GM10266 (cell line): ENCODE results near the gene MAML2.

ENCODE experiments used
- DNase-seq: peaks from one replicate; pipeline ENCODE4 v3.0.0; 2012; ENCODE audit errors: extremely low spot score
- TF ChIP-seq, protein P1 (sequence below): IDR thresholded peaks from 2 replicates; pipeline ENCODE4 v1.5.1; 2012; ENCODE audit warnings: mild to moderate bottlenecking, low read depth; ENCODE audit not compliant: control insufficient read depth, insufficient read depth; ENCODE audit errors: missing control alignments

The MAML2 gene

DNA sequence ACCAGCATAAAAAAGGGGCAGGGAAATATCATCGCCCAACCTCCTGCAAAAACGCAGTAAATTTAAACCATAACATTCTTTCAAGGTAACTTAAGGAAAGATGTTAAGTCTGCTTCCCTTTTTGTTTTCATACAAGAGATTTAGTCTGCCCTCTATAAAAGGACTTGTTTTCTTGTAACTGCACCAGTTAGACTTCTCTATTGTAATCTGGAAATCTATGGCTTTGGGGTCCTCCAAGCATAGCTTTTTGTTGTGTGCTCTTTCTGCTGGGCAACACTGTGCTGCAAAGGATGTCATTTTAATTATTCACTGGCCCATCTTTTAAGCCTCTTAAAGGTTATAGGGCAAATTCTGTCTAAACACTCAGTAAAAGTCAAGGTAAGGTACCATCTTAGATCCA lies 136.0 kb downstream of the MAML2 start:
- TF ChIP-seq, protein P1, sequence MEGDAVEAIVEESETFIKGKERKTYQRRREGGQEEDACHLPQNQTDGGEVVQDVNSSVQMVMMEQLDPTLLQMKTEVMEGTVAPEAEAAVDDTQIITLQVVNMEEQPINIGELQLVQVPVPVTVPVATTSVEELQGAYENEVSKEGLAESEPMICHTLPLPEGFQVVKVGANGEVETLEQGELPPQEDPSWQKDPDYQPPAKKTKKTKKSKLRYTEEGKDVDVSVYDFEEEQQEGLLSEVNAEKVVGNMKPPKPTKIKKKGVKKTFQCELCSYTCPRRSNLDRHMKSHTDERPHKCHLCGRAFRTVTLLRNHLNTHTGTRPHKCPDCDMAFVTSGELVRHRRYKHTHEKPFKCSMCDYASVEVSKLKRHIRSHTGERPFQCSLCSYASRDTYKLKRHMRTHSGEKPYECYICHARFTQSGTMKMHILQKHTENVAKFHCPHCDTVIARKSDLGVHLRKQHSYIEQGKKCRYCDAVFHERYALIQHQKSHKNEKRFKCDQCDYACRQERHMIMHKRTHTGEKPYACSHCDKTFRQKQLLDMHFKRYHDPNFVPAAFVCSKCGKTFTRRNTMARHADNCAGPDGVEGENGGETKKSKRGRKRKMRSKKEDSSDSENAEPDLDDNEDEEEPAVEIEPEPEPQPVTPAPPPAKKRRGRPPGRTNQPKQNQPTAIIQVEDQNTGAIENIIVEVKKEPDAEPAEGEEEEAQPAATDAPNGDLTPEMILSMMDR: no peak
- DNase-seq: no peak

GRCh38 chr11:96205460-96205809 lies 137.6 kb downstream of the MAML2 start:
- no peak for DNase-seq
- TF ChIP-seq, protein P1: no peak

GRCh38 chr11:96204721-96205459 lies 138.1 kb downstream of the MAML2 start:
- TF ChIP-seq, protein P1: no peak
- DNase-seq: no peak

- TF ChIP-seq, protein P1: no peak
- DNase-seq: no peak
Measured at GRCh38 chr11:96204366-96204659, 138.7 kb downstream of the MAML2 start.

GRCh38 chr11:96203567-96204365 lies 139.2 kb downstream of the MAML2 start:
- DNase-seq: no peak
- TF ChIP-seq, protein P1: no peak

DNA sequence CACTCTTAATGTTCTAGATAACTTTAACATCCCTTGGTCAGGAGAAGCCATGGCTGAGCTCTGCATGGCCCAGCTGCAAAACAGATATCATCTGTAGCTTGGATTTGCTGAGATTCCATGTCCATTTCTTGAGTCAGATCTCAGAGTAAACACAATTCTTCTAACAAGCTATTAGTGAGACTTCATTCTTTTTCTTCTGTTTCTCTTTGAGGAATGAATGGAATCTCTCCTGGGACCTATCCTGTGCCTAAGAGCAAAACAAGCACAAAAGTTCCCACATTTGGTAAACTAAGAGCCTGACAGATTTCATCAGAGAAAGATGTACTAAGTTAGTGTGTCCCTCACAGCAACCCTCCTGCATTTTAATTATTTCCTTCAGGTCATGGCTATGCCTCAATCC lies 142.8 kb downstream of the MAML2 start:
- DNase-seq: no peak

More for the DNA sequence above, 142.8 kb downstream of the MAML2 start:
- TF ChIP-seq, protein P1: no peak
